Breast epithelium (tissue), 3 donors: ENCODE measurements around the gene MAP6.

Experiments
- POLR2A ChIP-seq: fragments of 450-650 bp; IDR thresholded peaks from one replicate; pipeline ENCODE4 v1.6.1; 2016; ENCODE audit warnings: antibody characterized with exemption, mild to moderate bottlenecking, moderate library complexity
- POLR2AphosphoS5 ChIP-seq, 3 donors: sonication (generic); formaldehyde crosslinking; IDR thresholded peaks; one replicate each; pipeline ENCODE4 v1.6.1; 2017; ENCODE audit warnings: antibody characterized with exemption in 3 of 3
- TF ChIP-seq, protein P1 (sequence below), 3 donors: fragments of 450-650 bp; IDR thresholded peaks; one replicate each; pipeline ENCODE4 v1.5.1; 2016 to 2017; ENCODE audit warnings: antibody characterized with exemption in 3 of 3, mild to moderate bottlenecking in 3 of 3, moderate library complexity in 3 of 3

DNA sequence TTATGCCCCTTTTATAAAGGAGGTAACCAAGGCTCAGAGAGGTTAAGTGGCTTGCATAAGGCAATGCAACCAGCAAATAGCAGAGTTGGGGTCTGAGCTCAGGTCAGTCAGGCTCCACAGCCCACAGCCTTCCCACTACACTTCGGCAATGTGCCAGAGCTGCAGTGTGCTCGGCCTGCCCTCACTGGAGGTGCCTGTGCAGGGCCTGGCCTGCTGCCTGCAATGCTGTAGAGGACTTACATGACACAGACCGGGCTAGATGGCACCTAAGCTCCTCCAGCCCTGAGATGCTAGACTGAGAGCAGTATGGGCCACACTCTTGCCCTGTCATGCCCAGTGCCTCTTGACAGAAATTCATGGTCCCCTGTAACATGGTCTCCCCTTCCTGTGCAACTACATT, 57.0 kb downstream of the MAP6 start:
- TF ChIP-seq, protein P1, sequence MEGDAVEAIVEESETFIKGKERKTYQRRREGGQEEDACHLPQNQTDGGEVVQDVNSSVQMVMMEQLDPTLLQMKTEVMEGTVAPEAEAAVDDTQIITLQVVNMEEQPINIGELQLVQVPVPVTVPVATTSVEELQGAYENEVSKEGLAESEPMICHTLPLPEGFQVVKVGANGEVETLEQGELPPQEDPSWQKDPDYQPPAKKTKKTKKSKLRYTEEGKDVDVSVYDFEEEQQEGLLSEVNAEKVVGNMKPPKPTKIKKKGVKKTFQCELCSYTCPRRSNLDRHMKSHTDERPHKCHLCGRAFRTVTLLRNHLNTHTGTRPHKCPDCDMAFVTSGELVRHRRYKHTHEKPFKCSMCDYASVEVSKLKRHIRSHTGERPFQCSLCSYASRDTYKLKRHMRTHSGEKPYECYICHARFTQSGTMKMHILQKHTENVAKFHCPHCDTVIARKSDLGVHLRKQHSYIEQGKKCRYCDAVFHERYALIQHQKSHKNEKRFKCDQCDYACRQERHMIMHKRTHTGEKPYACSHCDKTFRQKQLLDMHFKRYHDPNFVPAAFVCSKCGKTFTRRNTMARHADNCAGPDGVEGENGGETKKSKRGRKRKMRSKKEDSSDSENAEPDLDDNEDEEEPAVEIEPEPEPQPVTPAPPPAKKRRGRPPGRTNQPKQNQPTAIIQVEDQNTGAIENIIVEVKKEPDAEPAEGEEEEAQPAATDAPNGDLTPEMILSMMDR (IDR thresholded peaks at IDR 0.05): no peak
- no peak for TF ChIP-seq POLR2A
- no peak for TF ChIP-seq POLR2AphosphoS5 (IDR thresholded peaks at IDR 0.05)
